ENCODE measurements around the gene PTEN. TPM values are rescaled to one million over a fixed set of nuclear protein-coding genes. Genes with fewer than 3 reads are reported as not detected.

Gene PTEN
- total and polyA plus RNA-seq, 5 donors from 2014 or later, result 25.9 to 99.2 (median 29.1) TPM

- no peak overlapping the region for H3K27ac ChIP-seq (ENCODE audit: insufficient read depth, low read length, poor library complexity, severe bottlenecking)
- Mint-ChIP-seq H3K4me1 (no peaks in the 10 kb centered on the region), H3K27me3 (no peaks in the 10 kb centered on the region), H3K36me3 (no peaks in the 10 kb centered on the region), H3K4me3 (no peak overlapping the region), H3K9me3 (peaks cover 0 to 6% (median 4%) of the 10 kb centered on the region in 7 donors), H3K27ac (no peak overlapping the region)
- H3K27me3 ChIP-seq (ENCODE audit: control insufficient read depth, insufficient read depth, low read length), result no peaks in the 10 kb centered on the region
- no peak overlapping the region for H3K4me3 ChIP-seq (ENCODE audit: low read depth, low read length)
- H3K4me1 ChIP-seq (ENCODE audit: control insufficient read depth, insufficient read depth, low read length, poor library complexity, severe bottlenecking), result no peaks in the 10 kb centered on the region
- ATAC-seq (ENCODE audit: low read depth in 2 of 2), result no peak
- H3K9me3 ChIP-seq (ENCODE audit: control insufficient read depth in 2 of 2, low read length in 2 of 2), result no peaks in the 10 kb centered on the region
- H3K36me3 ChIP-seq (ENCODE audit: control insufficient read depth, insufficient read depth, low read length), result no peaks in the 10 kb centered on the region
- no peak for DNase-seq
Measured at GRCh38 chr10:88004451-88004850, 141.0 kb downstream of the PTEN start.

GRCh38 chr10:88006261-88006660, 142.8 kb downstream of the PTEN start:
- Mint-ChIP-seq H3K36me3 (no peaks in the 10 kb centered on the region), H3K4me3 (no peak overlapping the region), H3K27ac (no peak overlapping the region), H3K27me3 (no peaks in the 10 kb centered on the region), H3K4me1 (no peaks in the 10 kb centered on the region), H3K9me3 (peaks cover 0 to 6% (median under 1%) of the 10 kb centered on the region in 7 donors)
- Histone ChIP-seq H3K27me3 (ENCODE audit: control insufficient read depth, insufficient read depth, low read length) (no peaks in the 10 kb centered on the region), H3K9me3 (ENCODE audit: control insufficient read depth in 2 of 2, low read length in 2 of 2) (no peaks in the 10 kb centered on the region), H3K4me1 (ENCODE audit: control insufficient read depth, insufficient read depth, low read length, poor library complexity, severe bottlenecking) (no peaks in the 10 kb centered on the region), H3K27ac (ENCODE audit: insufficient read depth, low read length, poor library complexity, severe bottlenecking) (no peak overlapping the region), H3K4me3 (ENCODE audit: low read depth, low read length) (no peak overlapping the region), H3K36me3 (ENCODE audit: control insufficient read depth, insufficient read depth, low read length) (no peaks in the 10 kb centered on the region)
- ATAC-seq (ENCODE audit: low read depth in 2 of 2) (no peak), DNase-seq (no peak)

GRCh38 chr10:88008866-88009470, 145.5 kb downstream of the PTEN start:
- peaks cover 0 to 6% (median 2%) of the 10 kb centered on the region in 7 donors for H3K9me3 Mint-ChIP-seq
- no peak overlapping the region for H3K4me3 ChIP-seq (ENCODE audit: low read depth, low read length)
- no peaks in the 10 kb centered on the region for H3K36me3 Mint-ChIP-seq
- H3K27me3 ChIP-seq (ENCODE audit: control insufficient read depth, insufficient read depth, low read length), result no peaks in the 10 kb centered on the region
- no peak overlapping the region for H3K27ac Mint-ChIP-seq
- peak overlapping the region in 1 of 4 donors; percentile 70 for H3K4me3 Mint-ChIP-seq
- no peak for ATAC-seq (ENCODE audit: low read depth in 2 of 2)
- no peak for DNase-seq
- H3K4me1 ChIP-seq (ENCODE audit: control insufficient read depth, insufficient read depth, low read length, poor library complexity, severe bottlenecking), result no peaks in the 10 kb centered on the region
- H3K4me1 Mint-ChIP-seq, result no peaks in the 10 kb centered on the region
- H3K9me3 ChIP-seq (ENCODE audit: control insufficient read depth in 2 of 2, low read length in 2 of 2), result no peaks in the 10 kb centered on the region
- H3K27ac ChIP-seq (ENCODE audit: insufficient read depth, low read length, poor library complexity, severe bottlenecking), result no peak overlapping the region
- H3K27me3 Mint-ChIP-seq, result no peaks in the 10 kb centered on the region
- no peaks in the 10 kb centered on the region for H3K36me3 ChIP-seq (ENCODE audit: control insufficient read depth, insufficient read depth, low read length)

- DNase-seq (no peak), ATAC-seq (ENCODE audit: low read depth in 2 of 2) (no peak)
- no peak overlapping the region for H3K4me3 ChIP-seq (ENCODE audit: low read depth, low read length)
- H3K27ac Mint-ChIP-seq, result no peak overlapping the region
- H3K36me3 ChIP-seq (ENCODE audit: control insufficient read depth, insufficient read depth, low read length), result no peaks in the 10 kb centered on the region
- H3K27me3 ChIP-seq (ENCODE audit: control insufficient read depth, insufficient read depth, low read length), result no peaks in the 10 kb centered on the region
- H3K4me1 ChIP-seq (ENCODE audit: control insufficient read depth, insufficient read depth, low read length, poor library complexity, severe bottlenecking), result no peaks in the 10 kb centered on the region
- no peaks in the 10 kb centered on the region for H3K4me1 Mint-ChIP-seq
- H3K36me3 Mint-ChIP-seq, result no peaks in the 10 kb centered on the region
- H3K9me3 ChIP-seq (ENCODE audit: control insufficient read depth in 2 of 2, low read length in 2 of 2), result no peaks in the 10 kb centered on the region
- no peak overlapping the region for H3K27ac ChIP-seq (ENCODE audit: insufficient read depth, low read length, poor library complexity, severe bottlenecking)
- peaks cover 4% of the 10 kb centered on the region for H3K27me3 Mint-ChIP-seq
- peaks cover 0 to 6% (median 0%) of the 10 kb centered on the region in 7 donors for H3K9me3 Mint-ChIP-seq
- no peak overlapping the region for H3K4me3 Mint-ChIP-seq
Measured at GRCh38 chr10:88012641-88013040, 149.2 kb downstream of the PTEN start.

GRCh38 chr10:88017781-88018180, 154.4 kb downstream of the PTEN start:
- H3K27ac Mint-ChIP-seq, result no peak overlapping the region
- ATAC-seq (ENCODE audit: low read depth in 2 of 2) (no peak), DNase-seq (no peak)
- Histone ChIP-seq H3K36me3 (ENCODE audit: control insufficient read depth, insufficient read depth, low read length) (no peaks in the 10 kb centered on the region), H3K27ac (ENCODE audit: insufficient read depth, low read length, poor library complexity, severe bottlenecking) (no peak overlapping the region), H3K4me3 (ENCODE audit: low read depth, low read length) (no peak overlapping the region), H3K4me1 (ENCODE audit: control insufficient read depth, insufficient read depth, low read length, poor library complexity, severe bottlenecking) (no peaks in the 10 kb centered on the region), H3K9me3 (ENCODE audit: control insufficient read depth in 2 of 2, low read length in 2 of 2) (no peaks in the 10 kb centered on the region), H3K27me3 (ENCODE audit: control insufficient read depth, insufficient read depth, low read length) (no peaks in the 10 kb centered on the region)
- H3K27me3 Mint-ChIP-seq, result peaks cover 4% of the 10 kb centered on the region
- H3K4me1 Mint-ChIP-seq, result peaks cover 0 to 2% (median 0%) of the 10 kb centered on the region in 4 donors
- H3K4me3 Mint-ChIP-seq, result no peak overlapping the region
- H3K36me3 Mint-ChIP-seq, result no peaks in the 10 kb centered on the region
- H3K9me3 Mint-ChIP-seq, result peaks cover 0 to 2% (median 0%) of the 10 kb centered on the region in 7 donors

- Histone ChIP-seq H3K4me3 (ENCODE audit: low read depth, low read length) (no peak overlapping the region), H3K27ac (ENCODE audit: insufficient read depth, low read length, poor library complexity, severe bottlenecking) (no peak overlapping the region), H3K27me3 (ENCODE audit: control insufficient read depth, insufficient read depth, low read length) (no peaks in the 10 kb centered on the region), H3K36me3 (ENCODE audit: control insufficient read depth, insufficient read depth, low read length) (no peaks in the 10 kb centered on the region), H3K9me3 (ENCODE audit: control insufficient read depth in 2 of 2, low read length in 2 of 2) (no peaks in the 10 kb centered on the region), H3K4me1 (ENCODE audit: control insufficient read depth, insufficient read depth, low read length, poor library complexity, severe bottlenecking) (no peaks in the 10 kb centered on the region)
- DNase-seq (no peak), ATAC-seq (ENCODE audit: low read depth in 2 of 2) (no peak)
- Mint-ChIP-seq H3K9me3 (peaks cover 0 to 2% (median 0%) of the 10 kb centered on the region in 7 donors), H3K4me3 (no peak overlapping the region), H3K27ac (no peak overlapping the region), H3K4me1 (peaks cover 0 to 2% (median 0%) of the 10 kb centered on the region in 4 donors), H3K27me3 (peaks cover 4% of the 10 kb centered on the region), H3K36me3 (peaks cover 4% of the 10 kb centered on the region)
Measured at GRCh38 chr10:88019753-88020152, 156.3 kb downstream of the PTEN start.

Other genes with a start within 250 kb of the PTEN start
- not detected for gene PAPSS2, start 203.7 kb upstream of the PTEN start, total RNA-seq
- under 1 TPM in 3 of 4 donors, not detected in 1; 0.07 to 0.14 (median 0.08) TPM for gene PAPSS2, start 203.7 kb upstream of the PTEN start, polyA plus RNA-seq
- gene ATAD1, start 45.4 kb upstream of the PTEN start, total RNA-seq, result 33.1 TPM
- 10 to 100 TPM; 31.5 to 50.1 (median 38.8) TPM for gene ATAD1, start 45.4 kb upstream of the PTEN start, polyA plus RNA-seq
- 0.54 TPM for gene KLLN, start 92 bp upstream of the PTEN start, total RNA-seq
- under 1 TPM; 0.05 to 0.67 (median 0.17) TPM for gene KLLN, start 92 bp upstream of the PTEN start, polyA plus RNA-seq

Data from CD4-positive, CD25-positive, alpha-beta regulatory T cell (primary cell).